GM12801 (cell line): ENCODE results near the gene BNC2.

Experiments used
- CTCF ChIP-seq: IDR thresholded peaks from one replicate; pipeline ENCODE4 v1.5.1; 2011; ENCODE audit warnings: control low read depth; ENCODE audit not compliant: insufficient read length; ENCODE audit errors: extremely low read depth

The BNC2 gene

GRCh38 chr9:16671591-16672137 is 198.8 kb downstream of the BNC2 start:
- no peak for TF ChIP-seq CTCF

GRCh38 chr9:16670791-16671190 is 199.7 kb downstream of the BNC2 start:
- TF ChIP-seq CTCF = no peak

- no peak for TF ChIP-seq CTCF
Observed at GRCh38 chr9:16668734-16669295, 201.7 kb downstream of the BNC2 start.

GRCh38 chr9:16664211-16664610 is 206.3 kb downstream of the BNC2 start:
- no peak for TF ChIP-seq CTCF

- TF ChIP-seq CTCF = no peak
Observed at GRCh38 chr9:16661816-16662215, 208.7 kb downstream of the BNC2 start.

GRCh38 chr9:16659096-16659495 is 211.4 kb downstream of the BNC2 start:
- TF ChIP-seq CTCF = no peak

GRCh38 chr9:16656432-16657169 is 213.9 kb downstream of the BNC2 start:
- no peak for TF ChIP-seq CTCF
